ENCODE measurements around the gene SPDEF.

SPDEF gene

DNA sequence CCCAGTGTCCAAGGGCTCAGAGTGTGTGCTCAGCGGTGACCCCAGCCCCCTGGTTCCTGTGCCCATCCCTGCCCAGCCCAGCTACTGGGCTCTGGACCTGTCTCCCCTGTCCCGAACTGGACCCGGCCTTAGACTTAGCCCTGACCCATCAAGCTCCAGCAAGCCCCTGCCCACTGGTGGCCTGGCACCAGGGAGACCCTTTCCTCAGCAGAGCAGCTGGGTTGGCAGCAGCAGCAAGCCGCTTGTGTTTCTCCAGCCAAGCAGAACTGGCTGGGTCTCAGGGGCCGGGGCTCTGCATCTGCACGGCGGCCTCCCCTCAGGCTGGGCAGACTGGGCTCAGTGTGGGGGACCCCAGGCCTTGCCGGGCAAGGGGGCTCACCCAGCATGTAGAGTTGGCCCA, 801 bp downstream of the SPDEF start:
- DNase-seq (ENCODE audit: low read depth in 1 of 2, low spot score in 1 of 2): no peak
- in situ Hi-C loops (cut with HindIII; ENCODE audit: low pct_unique_long_range_greater_than_20kb, low sequenced_read_pairs): no loop called here
- no peak for TF ChIP-seq JUND (IDR thresholded peaks at IDR 0.05; ENCODE audit: low read depth)

DNA sequence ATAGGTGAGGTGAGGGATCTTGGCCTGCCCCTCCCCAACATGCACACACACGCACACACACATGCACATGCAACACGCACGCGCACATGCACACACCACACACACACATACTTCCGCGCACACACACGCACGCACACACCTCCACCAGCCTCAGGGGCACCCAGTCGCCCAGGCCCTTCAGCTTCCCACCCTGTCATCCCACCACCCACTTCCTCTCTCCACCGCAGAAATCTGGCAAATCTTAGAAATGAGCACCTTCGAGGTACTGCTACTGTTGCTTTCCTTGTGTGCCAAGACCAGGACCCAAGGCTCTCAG, 1.2 kb downstream of the SPDEF start:
- in situ Hi-C loops (cut with HindIII; ENCODE audit: low pct_unique_long_range_greater_than_20kb, low sequenced_read_pairs): no loop called here
- no peak for TF ChIP-seq JUND (IDR thresholded peaks at IDR 0.05; ENCODE audit: low read depth)
- peak in 1 of 2 experiments; percentile 52 for DNase-seq (ENCODE audit: low read depth in 1 of 2, low spot score in 1 of 2)

DNA sequence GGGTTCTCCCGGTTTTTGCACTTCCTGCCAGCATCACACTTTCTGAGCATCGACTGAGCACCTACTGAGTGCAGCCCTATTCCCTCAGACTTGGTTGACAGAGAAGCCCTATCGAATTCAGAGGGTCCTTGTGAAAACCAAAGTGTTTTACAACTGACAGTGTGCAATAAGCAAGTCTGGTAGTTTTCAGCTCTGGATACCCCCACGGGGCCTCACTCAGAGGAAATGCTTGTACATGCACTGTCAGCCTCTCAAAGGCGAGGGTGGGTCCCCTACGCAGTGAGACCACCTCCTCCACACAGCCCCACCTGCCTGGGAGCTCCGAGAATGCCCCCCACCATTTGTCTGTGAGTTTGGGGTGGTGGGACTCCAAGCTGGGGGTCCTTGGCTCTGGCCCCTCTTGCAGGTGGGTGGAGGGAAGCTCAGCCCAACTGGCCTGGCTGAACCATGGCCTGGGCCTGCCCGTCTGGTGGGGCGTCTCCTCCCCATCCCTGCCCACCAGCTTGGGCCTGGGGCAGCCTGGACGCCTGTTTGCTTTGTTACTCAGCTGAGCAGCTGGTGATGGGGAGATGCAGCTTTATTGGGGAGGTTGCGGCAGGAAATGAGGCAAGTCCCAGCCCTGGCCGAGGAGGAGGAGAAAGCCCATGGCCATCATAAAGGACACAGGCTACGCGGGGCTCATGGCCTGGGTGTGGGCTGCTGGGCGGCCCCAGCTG, 1.7 kb downstream of the SPDEF start:
- no peak for TF ChIP-seq JUND (IDR thresholded peaks at IDR 0.05; ENCODE audit: low read depth)
- in situ Hi-C loops (cut with HindIII; ENCODE audit: low pct_unique_long_range_greater_than_20kb, low sequenced_read_pairs): no loop called here

DNA sequence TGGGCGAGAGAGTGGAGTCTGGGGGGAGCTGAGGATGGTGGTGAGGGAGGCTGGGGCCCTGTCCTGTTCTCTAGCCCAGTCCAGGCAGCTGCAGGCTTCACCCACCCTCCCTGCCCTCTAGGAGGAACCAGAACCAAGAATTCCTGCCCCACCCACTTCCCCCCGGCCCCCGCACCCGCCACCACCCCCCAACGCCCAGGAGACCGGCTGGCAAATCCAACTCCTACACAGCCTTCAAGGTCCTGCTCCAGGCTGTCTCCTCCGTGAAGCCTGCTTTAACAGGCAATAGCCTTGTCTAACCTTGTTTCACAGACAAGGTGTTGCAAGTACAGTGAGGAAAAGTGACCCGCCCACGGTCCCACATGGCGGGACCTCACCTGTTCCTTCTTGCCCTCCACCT, 2.4 kb downstream of the SPDEF start:
- peak in 1 of 2 experiments; percentile 84 for DNase-seq (ENCODE audit: low read depth in 1 of 2, low spot score in 1 of 2)
- in situ Hi-C loops (cut with HindIII; ENCODE audit: low pct_unique_long_range_greater_than_20kb, low sequenced_read_pairs): no loop called here
- TF ChIP-seq JUND (IDR thresholded peaks at IDR 0.05; ENCODE audit: low read depth): no peak

More for the DNA sequence above, 1.7 kb downstream of the SPDEF start:
- peak in 1 of 2 experiments; percentile 48 for DNase-seq (ENCODE audit: low read depth in 1 of 2, low spot score in 1 of 2)

DNA sequence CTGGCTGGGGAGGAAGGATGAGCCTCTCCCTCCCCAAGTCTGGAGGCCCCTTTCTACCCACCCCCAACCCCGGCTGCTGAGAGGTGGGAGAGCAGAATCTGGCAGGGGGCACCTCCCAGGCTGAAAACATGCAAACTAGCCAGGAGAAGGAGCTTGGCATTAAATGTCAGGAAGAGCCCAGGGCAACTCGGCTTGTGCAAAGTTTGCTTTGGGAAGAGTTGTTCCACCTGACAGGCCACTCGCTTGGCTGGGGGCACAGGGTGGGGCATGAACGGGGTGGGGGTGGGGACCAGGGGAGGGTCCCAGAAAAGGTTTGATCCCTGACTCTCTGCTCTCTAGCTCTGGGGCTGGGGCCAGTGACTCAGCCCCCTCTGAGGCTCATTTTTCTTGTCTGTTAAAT, 3.0 kb downstream of the SPDEF start:
- TF ChIP-seq JUND (IDR thresholded peaks at IDR 0.05; ENCODE audit: low read depth): no peak
- peak; percentile 76 to 93 for DNase-seq (ENCODE audit: low read depth in 1 of 2, low spot score in 1 of 2)
- in situ Hi-C loops (cut with HindIII; ENCODE audit: low pct_unique_long_range_greater_than_20kb, low sequenced_read_pairs): no loop called here

DNA sequence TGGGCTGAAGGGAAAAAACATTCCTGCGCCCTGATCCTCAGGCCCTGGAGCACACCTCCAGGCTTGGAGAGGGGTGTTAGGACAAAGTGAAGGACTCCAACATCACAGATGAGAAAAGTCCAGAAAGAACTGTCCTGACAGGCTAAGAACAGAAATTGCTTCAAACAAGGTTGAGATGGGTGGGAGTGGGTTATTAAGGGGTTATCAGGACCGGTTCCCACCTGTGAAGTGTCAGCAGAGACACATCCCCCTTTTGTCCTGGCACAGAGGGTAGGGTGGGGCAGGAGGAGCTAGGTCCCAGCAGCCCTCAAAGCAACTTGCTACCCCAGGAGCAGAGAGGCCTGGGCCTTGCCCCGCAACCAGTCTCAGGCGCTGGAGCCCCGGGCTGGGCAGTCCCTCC, 3.5 kb downstream of the SPDEF start:
- no peak for TF ChIP-seq JUND (IDR thresholded peaks at IDR 0.05; ENCODE audit: low read depth)
- in situ Hi-C loops (cut with HindIII; ENCODE audit: low pct_unique_long_range_greater_than_20kb, low sequenced_read_pairs): no loop called here
- no peak for DNase-seq (ENCODE audit: low read depth in 1 of 2, low spot score in 1 of 2)

DNA sequence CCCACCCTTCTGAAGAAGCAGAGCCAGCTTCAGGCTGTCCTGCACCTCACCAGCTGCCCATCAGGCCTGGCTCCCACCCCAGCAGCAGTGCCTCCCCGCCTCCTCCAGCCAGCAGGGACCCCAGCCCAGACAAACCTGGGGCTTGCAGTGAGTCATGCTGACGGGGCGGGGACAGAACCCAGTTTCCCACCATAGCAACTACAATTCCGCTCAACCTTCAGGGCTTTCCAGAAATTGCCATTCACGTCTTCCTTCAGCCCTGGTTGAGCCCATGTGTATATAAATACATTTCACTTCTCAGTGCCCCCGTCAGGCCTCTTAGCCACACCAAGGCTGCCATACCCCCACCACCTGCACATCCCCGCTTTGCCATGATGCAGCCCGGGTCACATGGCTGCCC, 4.4 kb downstream of the SPDEF start:
- in situ Hi-C loops (cut with HindIII; ENCODE audit: low pct_unique_long_range_greater_than_20kb, low sequenced_read_pairs): no loop called here
- DNase-seq (ENCODE audit: low read depth in 1 of 2, low spot score in 1 of 2): no peak
- no peak for TF ChIP-seq JUND (IDR thresholded peaks at IDR 0.05; ENCODE audit: low read depth)

DNA sequence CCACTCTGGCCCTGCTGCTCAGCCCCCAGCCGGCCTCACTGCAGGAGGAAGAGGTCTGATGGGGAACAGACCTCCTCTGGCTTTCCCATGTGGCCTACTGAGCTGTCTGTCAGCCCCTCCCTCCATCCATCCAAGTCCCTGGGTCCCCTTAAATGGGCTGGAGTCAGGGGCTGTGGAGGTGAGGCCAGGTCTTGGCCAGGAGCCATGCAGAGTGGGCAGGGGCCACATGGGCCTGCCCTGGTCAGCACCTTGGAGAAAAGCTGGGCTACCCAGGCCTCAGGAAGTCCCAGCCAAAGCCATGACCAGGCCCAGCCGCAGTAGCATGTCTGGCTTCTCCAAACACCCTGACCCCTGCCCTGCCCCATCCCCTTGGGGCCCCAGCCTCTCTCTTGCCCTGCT, 6.3 kb downstream of the SPDEF start:
- no peak for DNase-seq (ENCODE audit: low read depth in 1 of 2, low spot score in 1 of 2)
- no peak for TF ChIP-seq JUND (IDR thresholded peaks at IDR 0.05; ENCODE audit: low read depth)
- in situ Hi-C loops (cut with HindIII; ENCODE audit: low pct_unique_long_range_greater_than_20kb, low sequenced_read_pairs): no loop called here

DNA sequence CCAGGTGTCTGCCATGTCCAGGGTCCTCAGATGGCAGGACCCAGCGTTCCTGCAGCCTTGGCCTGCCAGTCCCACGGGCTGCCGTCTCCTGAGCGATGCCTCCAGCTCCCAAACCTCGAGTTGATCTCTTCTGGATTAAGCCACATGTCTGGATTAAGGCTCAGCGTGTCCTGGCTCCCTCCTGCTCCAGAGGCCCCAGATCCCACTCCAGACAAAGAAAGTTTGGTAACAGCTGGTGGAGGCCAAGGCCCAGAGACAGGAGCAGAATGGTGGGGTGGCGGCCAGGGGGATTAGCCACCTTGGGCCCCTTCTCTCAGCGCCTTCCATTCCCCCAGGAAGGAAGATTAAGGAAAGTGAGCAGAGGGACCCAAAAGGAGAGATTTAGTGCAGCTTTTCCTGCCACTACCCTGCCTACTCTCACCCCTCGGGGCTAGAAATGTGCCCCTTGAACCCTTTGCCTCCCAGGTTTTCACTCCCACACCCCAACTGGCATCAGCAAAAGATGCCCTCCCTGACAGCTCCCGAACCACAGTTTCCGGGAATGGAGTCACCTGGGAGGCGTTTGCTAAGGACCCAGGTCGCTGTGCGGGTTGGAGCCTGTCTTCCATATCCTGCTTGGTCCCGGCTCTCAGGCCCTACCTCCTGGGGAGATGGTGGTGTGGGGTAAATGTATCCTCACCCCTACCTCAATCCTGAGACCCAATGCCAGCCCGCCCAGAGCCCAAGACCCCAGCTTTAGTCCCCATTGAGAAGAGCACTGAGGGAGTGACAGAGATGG, 6.9 kb downstream of the SPDEF start:
- no peak for DNase-seq (ENCODE audit: low read depth in 1 of 2, low spot score in 1 of 2)
- in situ Hi-C loops (cut with HindIII; ENCODE audit: low pct_unique_long_range_greater_than_20kb, low sequenced_read_pairs): no loop called here

DNA sequence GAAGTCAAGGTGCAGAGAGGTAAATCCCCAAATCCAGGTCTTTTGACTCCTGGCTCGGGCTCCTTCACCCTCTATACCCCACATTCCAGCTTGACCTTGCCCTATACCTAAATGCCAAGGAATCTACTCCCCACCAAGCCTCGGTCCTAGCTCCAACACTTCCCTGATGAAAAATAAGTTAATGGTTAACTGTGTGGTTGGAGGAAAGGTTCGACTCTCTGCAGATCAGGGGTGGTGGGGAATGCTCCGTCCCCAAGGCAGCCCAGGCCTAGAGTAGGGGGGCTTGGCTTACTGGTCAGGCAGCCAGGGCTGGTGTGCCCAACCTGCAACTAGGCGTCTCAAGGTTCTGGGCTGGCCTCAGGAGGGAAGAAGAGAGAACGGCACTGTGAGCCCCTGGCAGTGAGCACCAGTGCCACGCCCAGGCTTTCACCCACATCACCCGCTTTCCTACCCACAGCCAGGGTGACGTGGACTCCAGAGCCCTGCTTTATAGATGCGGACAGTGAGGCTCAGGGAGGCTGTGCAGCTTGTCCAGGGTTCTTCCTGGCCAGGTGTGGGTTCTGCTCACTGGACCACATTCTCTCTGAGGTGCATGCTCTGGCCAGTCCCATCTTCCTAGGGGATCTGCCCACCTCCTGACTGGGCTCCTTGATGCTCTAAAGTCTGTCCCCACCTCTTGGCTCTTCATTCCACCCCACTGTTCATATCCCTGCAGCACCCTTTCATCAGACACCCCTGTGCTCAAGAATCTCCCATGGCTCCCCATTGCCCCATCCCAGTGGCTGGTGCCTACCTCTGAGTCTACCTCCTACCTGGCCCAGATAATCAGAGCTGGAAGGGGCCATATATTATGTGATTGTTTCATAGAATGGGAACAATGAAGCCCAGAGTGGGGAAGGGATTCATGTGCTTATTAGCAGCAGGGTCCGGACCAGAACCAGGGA, 8.2 kb downstream of the SPDEF start:
- no peak for TF ChIP-seq JUND (IDR thresholded peaks at IDR 0.05; ENCODE audit: low read depth)
- no peak for DNase-seq (ENCODE audit: low read depth in 1 of 2, low spot score in 1 of 2)
- in situ Hi-C loops (cut with HindIII; ENCODE audit: low pct_unique_long_range_greater_than_20kb, low sequenced_read_pairs): no loop called here

More for the DNA sequence above, 6.9 kb downstream of the SPDEF start:
- no peak for TF ChIP-seq JUND (IDR thresholded peaks at IDR 0.05; ENCODE audit: low read depth)

DNA sequence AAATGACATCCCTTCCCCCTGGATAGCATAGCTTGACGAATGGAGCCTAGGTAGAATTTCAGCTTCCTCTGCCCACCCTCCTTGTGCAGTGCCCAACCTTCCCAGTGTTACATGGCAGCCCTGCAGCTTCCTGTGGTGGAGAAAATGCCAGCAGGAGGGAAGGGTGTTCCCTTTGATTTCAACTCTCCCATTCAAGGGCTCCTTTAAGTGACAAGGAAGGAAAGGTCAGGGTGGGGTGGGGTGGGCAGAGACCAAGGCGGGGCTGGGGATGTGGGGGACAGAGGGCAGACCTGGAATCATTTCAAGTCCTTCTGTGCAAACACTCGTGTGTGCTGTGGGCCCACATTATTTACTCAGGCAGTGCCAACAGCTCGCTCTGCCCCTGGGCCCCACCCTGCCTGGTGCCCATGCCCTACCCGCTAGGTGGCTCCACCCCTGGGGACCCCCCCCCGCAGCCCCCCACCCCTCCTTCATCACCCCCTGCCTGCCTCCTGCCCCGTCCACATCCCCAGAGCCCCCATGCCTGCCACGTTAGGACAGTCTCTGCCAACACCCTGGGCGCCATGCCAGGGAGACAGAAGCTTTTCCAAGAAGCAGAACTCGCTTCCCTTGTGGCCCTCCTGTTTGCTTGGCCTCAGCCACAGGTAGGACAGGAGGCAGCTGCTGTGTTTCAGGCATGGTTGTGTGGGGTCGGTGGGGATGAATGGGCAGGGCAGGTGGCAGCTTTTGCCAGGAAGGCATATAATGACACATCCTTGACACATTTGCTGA, 9.4 kb downstream of the SPDEF start:
- DNase-seq (ENCODE audit: low read depth in 1 of 2, low spot score in 1 of 2): peak in 1 of 2 experiments; percentile 93
- in situ Hi-C loops (cut with HindIII; ENCODE audit: low pct_unique_long_range_greater_than_20kb, low sequenced_read_pairs): no loop called here
- no peak for TF ChIP-seq JUND (IDR thresholded peaks at IDR 0.05; ENCODE audit: low read depth)
